NCI-H2107 treated with DMSO at 0.1 percent for 48 hours (cell line): ENCODE results near the gene PCDHGA2.
"Not testable (repeated sequence)": the region's sequence is repeated elsewhere in the genome, so short reads cannot be mapped to it uniquely, and the experiment has no call there.

Experiments used
- DNase-seq: peaks from one replicate; lab custom pipeline; 2025; ENCODE audit not compliant: unreplicated experiment; lab: John Stamatoyannopoulos, UW

Gene PCDHGA2

GRCh38 chr5:141382469-141383294 lies 44.1 kb downstream of the PCDHGA2 start, which contains the start of gene PCDHGA7:
PCDHGA7 (plus strand) TSS chr5:141382742; CDS start chr5:141382900, 158 bp downstream.
- DNase-seq = no peak

- no peak for DNase-seq
Observed at GRCh38 chr5:141383345-141383744, 44.8 kb downstream of the PCDHGA2 start.

- no peak for DNase-seq
Observed at GRCh38 chr5:141384471-141385267, 46.1 kb downstream of the PCDHGA2 start.

GRCh38 chr5:141387557-141388311 lies 49.2 kb downstream of the PCDHGA2 start, which contains the start of gene PCDHGB4:
PCDHGB4 (plus strand) TSS chr5:141387698; CDS start chr5:141387885, 187 bp downstream.
- not testable (repeated sequence) for DNase-seq

- no peak for DNase-seq
Observed at GRCh38 chr5:141388661-141389060, 50.1 kb downstream of the PCDHGA2 start.

GRCh38 chr5:141389153-141390042 lies 50.8 kb downstream of the PCDHGA2 start:
- DNase-seq = no peak

GRCh38 chr5:141392429-141393198 lies 54.1 kb downstream of the PCDHGA2 start, which contains the start of gene PCDHGA8:
PCDHGA8 (plus strand) TSS chr5:141392633; CDS start chr5:141392814, 181 bp downstream.
- no peak for DNase-seq
